CD14-positive monocyte (primary cell): Measurements from ENCODE around the gene CPE. TPM values are rescaled to one million over a fixed set of nuclear protein-coding genes. Genes with fewer than 3 reads are reported as not detected.

ENCODE experiments used
- DNase-seq, 3 donors: peaks; one replicate each; pipeline ENCODE4 v3.0.0-alpha.2; 2011 to 2022
- H2AFZ ChIP-seq: 2 replicates; pipeline ENCODE4 v1.6.0; 2012; ENCODE audit warnings: mild to moderate bottlenecking, low read depth, low read length, inconsistent platforms; ENCODE audit not compliant: insufficient read depth, poor library complexity, severe bottlenecking
- H3K27ac ChIP-seq, 2 donors: 1 replicate in 1 of 2; 2 replicates in 1 of 2; pipeline ENCODE4 v1.5.1; 2012 to 2013; ENCODE audit warnings: low read length in 2 of 2, control low read depth in 1 of 2, inconsistent platforms in 1 of 2, low read depth in 1 of 2, mild to moderate bottlenecking in 1 of 2
- H3K27me3 ChIP-seq, 2 donors: one replicate each; pipeline versions ENCODE4 v1.6.0 to v1.6.1; 2011 to 2013; ENCODE audit warnings: low read length in 2 of 2; ENCODE audit not compliant: control insufficient read depth in 2 of 2, insufficient read depth in 2 of 2
- H3K36me3 ChIP-seq, 2 donors: replicated peaks in 1 of 2; 1 replicate in 1 of 2; 2 replicates in 1 of 2; pipeline versions ENCODE4 v1.5.1 to v1.6.1; 2012 to 2013; ENCODE audit warnings: low read length in 2 of 2, control low read depth in 1 of 2, inconsistent platforms in 1 of 2, mild to moderate bottlenecking in 1 of 2; ENCODE audit not compliant: insufficient read depth in 2 of 2, control insufficient read depth in 1 of 2
- H3K4me1 ChIP-seq, 2 donors: 1 replicate in 1 of 2; 2 replicates in 1 of 2; pipeline versions ENCODE4 v1.5.1 to v1.6.1; 2012 to 2013; ENCODE audit warnings: low read length in 2 of 2, control low read depth in 1 of 2, inconsistent platforms in 1 of 2, mild to moderate bottlenecking in 1 of 2, moderate library complexity in 1 of 2; ENCODE audit not compliant: insufficient read depth in 2 of 2, control insufficient read depth in 1 of 2
- H3K4me2 ChIP-seq: replicated peaks from 2 replicates; pipeline ENCODE3; 2012; ENCODE audit warnings: low read length, moderate library complexity, mild to moderate bottlenecking; ENCODE audit not compliant: poor library complexity, severe bottlenecking; ENCODE audit errors: extremely low read depth
- H3K4me3 ChIP-seq, 3 experiments: fragments of 200-600 bp in 1 of 3; sonication (generic) in 1 of 3; replicated peaks in 1 of 3; 1 replicate in 2 of 3; 2 replicates in 1 of 3; pipeline ENCODE4 v1.5.1; 2011 to 2013; ENCODE audit warnings: low read length in 3 of 3, mild to moderate bottlenecking in 3 of 3, control low read depth in 2 of 3, low read depth in 2 of 3, inconsistent platforms in 1 of 3, moderate library complexity in 1 of 3
- H3K79me2 ChIP-seq: 2 replicates; pipeline ENCODE4 v1.6.0; 2012; ENCODE audit warnings: mild to moderate bottlenecking, control low read depth, inconsistent platforms, low read length, moderate library complexity; ENCODE audit not compliant: insufficient read depth
- H3K9ac ChIP-seq: 2 replicates; pipeline ENCODE4 v1.6.0; 2017; ENCODE audit warnings: low read length, mild to moderate bottlenecking; ENCODE audit not compliant: insufficient read depth, poor library complexity, severe bottlenecking
- H3K9me3 ChIP-seq, 2 donors: replicated peaks in 1 of 2; 1 replicate in 1 of 2; 2 replicates in 1 of 2; pipeline versions ENCODE4 v1.5.1 to v1.6.1; 2012 to 2013; ENCODE audit warnings: low read length in 2 of 2, control low read depth in 1 of 2; ENCODE audit not compliant: control insufficient read depth in 1 of 2, insufficient read depth in 1 of 2
- H4K20me1 ChIP-seq: 2 replicates; pipeline ENCODE4 v1.6.0; 2012; ENCODE audit warnings: mild to moderate bottlenecking, low read length, control low read depth, moderate library complexity; ENCODE audit not compliant: insufficient read depth
- H3K27ac Mint-ChIP-seq, 7 donors: one replicate each; pipeline ENCODE4 v1.8.0; 2020; ENCODE audit warnings: mild to moderate bottlenecking in 7 of 7, mixed read lengths in 7 of 7, moderate library complexity in 6 of 7, inconsistent platforms in 2 of 7
- H3K27me3 Mint-ChIP-seq, 3 donors: one replicate each; pipeline ENCODE4 v1.8.0; 2021 to 2022; ENCODE audit warnings: low read depth in 3 of 3, mild to moderate bottlenecking in 3 of 3, mixed read lengths in 3 of 3, moderate library complexity in 3 of 3, inconsistent platforms in 1 of 3
- H3K36me3 Mint-ChIP-seq, 2 donors: one replicate each; pipeline ENCODE4 v1.8.0; 2020; ENCODE audit warnings: mixed read lengths in 2 of 2, inconsistent platforms in 1 of 2, mild to moderate bottlenecking in 1 of 2
- H3K4me1 Mint-ChIP-seq: one replicate; pipeline ENCODE4 v1.8.0; 2020; ENCODE audit warnings: mild to moderate bottlenecking, mixed read lengths
- H3K4me3 Mint-ChIP-seq, 2 donors: one replicate each; pipeline ENCODE4 v1.8.0; 2020; ENCODE audit warnings: mild to moderate bottlenecking in 2 of 2, mixed read lengths in 2 of 2, moderate library complexity in 1 of 2
- H3K9me3 Mint-ChIP-seq, 7 donors: one replicate each; pipeline ENCODE4 v1.8.0; 2020 to 2022; ENCODE audit warnings: mixed read lengths in 7 of 7, mild to moderate bottlenecking in 6 of 7, moderate library complexity in 6 of 7, inconsistent platforms in 2 of 7
- CTCF ChIP-seq: fragments of 200-600 bp; IDR thresholded peaks from one replicate; pipeline ENCODE4 v1.8.0; 2022; ENCODE audit warnings: antibody characterized with exemption, mild to moderate bottlenecking
- WGBS: methylation state at CpG from one replicate; pipeline ENCODE4 v1.1.5; 2013; ENCODE audit warnings: missing lambda C conversion rate; ENCODE audit not compliant: insufficient coverage; 5-methylcytosine and 5-hydroxymethylcytosine counted together
- intact Hi-C, 2 donors: fragments of 100-400 bp; cut with micrococcal nuclease; formaldehyde crosslinking; loops; one replicate each; pipeline versions ENCODE4 v1.15.0 to v1.15.1; 2023
- polyA plus RNA-seq, 3 donors: library from polyadenylated mRNA; depleted of rRNA in 1 of 3; unstranded in 2 of 3; stranded (reverse) in 1 of 3; fragments of 300-500 nt in 2 of 3; fragments of >200 nt in 1 of 3; fragmentation: Illumina TruSeq in 2 of 3; gene quantifications; 1 replicate in 2 of 3; 2 replicates in 1 of 3; pipeline ENCODE4 v1.2.3, GENCODE V29; 2012 to 2021

Gene CPE
- polyA plus RNA-seq, 3 donors = 0.09 to 0.13 TPM; not detected in 1

GRCh38 chr4:165522050-165522449 lies 143.2 kb downstream of the CPE start:
- Histone ChIP-seq H4K20me1 (no peaks in the 10 kb centered on the region), H3K36me3 (no peaks in the 10 kb centered on the region), H3K4me3 (no peak overlapping the region), H3K9me3 (no peaks in the 10 kb centered on the region), H2AFZ (no peak overlapping the region), H3K9ac (no peak overlapping the region), H3K79me2 (no peaks in the 10 kb centered on the region), H3K4me1 (no peaks in the 10 kb centered on the region), H3K27ac (no peak overlapping the region), H3K4me2 (no peak overlapping the region), H3K27me3 (no peaks in the 10 kb centered on the region)
- Mint-ChIP-seq H3K9me3 (peaks cover 0 to 8% (median 2%) of the 10 kb centered on the region in 7 donors), H3K27me3 (peaks cover 2% of the 10 kb centered on the region in 3 donors), H3K4me3 (no peak overlapping the region), H3K27ac (peak overlapping the region in 1 of 7 donors; percentile 68), H3K36me3 (no peaks in the 10 kb centered on the region), H3K4me1 (no peaks in the 10 kb centered on the region)
- DNase-seq = peak in 1 of 3 donors; percentile 5
- intact Hi-C loops = no loop called here
- WGBS = no CpG with 5 or more reads among the region's 1 CpG
- TF ChIP-seq CTCF = no peak

GRCh38 chr4:165524532-165525190 lies 145.9 kb downstream of the CPE start:
- no peak for DNase-seq
- Mint-ChIP-seq H3K4me1 (no peaks in the 10 kb centered on the region), H3K27ac (no peak overlapping the region), H3K4me3 (no peak overlapping the region), H3K36me3 (no peaks in the 10 kb centered on the region), H3K9me3 (peaks cover 0 to 10% (median 3%) of the 10 kb centered on the region in 7 donors), H3K27me3 (no peaks in the 10 kb centered on the region)
- Histone ChIP-seq H3K9ac (no peak overlapping the region), H3K9me3 (no peaks in the 10 kb centered on the region), H3K27me3 (no peaks in the 10 kb centered on the region), H4K20me1 (no peaks in the 10 kb centered on the region), H3K27ac (no peak overlapping the region), H3K4me2 (no peak overlapping the region), H2AFZ (no peak overlapping the region), H3K36me3 (no peaks in the 10 kb centered on the region), H3K4me3 (no peak overlapping the region), H3K79me2 (no peaks in the 10 kb centered on the region), H3K4me1 (no peaks in the 10 kb centered on the region)
- TF ChIP-seq CTCF = no peak
- 100% methylated on average over 2 of the region's 9 CpGs for WGBS
- intact Hi-C loops = no loop called here
